ENCODE results near the gene ELMOD3.
"Not testable (repeated sequence)": the region's sequence is repeated elsewhere in the genome, so short reads cannot be mapped to it uniquely, and the experiment has no call there.

Gene ELMOD3

GRCh38 chr2:85401464-85401805 is 46.9 kb downstream of the ELMOD3 start:
- no peak for DNase-seq (ENCODE audit: low read depth)

DNA sequence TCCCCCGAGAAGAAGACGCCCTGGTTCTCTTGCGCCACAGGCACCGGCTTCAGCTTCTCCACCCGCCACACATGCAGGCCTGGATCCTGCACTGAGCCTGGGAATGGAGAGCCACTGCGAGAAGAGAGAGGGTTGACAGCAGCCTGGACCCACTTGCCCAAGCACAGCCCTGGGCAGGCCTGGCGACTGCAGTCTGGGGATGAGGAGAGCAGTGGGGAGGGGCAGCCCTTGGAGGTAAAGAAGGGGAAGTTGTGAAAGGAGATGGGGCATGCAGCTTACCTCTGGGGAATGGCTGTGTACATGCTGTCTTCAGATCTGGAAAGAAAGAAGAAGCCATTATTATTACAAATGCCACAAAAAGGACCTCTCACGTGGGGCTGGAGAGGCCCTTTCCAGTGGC is 47.3 kb downstream of the ELMOD3 start:
- no peak for DNase-seq (ENCODE audit: low read depth)

GRCh38 chr2:85405201-85406059 is 50.9 kb downstream of the ELMOD3 start:
- peak; percentile 47 for DNase-seq (ENCODE audit: low read depth)

GRCh38 chr2:85409845-85410583 is 55.4 kb downstream of the ELMOD3 start, which contains the start of gene CAPG:
Gene CAPG (minus strand): TSS chr2:85410366. CDS start chr2:85402145, 8,221 bp downstream.
- DNase-seq (ENCODE audit: low read depth), result no peak

DNA sequence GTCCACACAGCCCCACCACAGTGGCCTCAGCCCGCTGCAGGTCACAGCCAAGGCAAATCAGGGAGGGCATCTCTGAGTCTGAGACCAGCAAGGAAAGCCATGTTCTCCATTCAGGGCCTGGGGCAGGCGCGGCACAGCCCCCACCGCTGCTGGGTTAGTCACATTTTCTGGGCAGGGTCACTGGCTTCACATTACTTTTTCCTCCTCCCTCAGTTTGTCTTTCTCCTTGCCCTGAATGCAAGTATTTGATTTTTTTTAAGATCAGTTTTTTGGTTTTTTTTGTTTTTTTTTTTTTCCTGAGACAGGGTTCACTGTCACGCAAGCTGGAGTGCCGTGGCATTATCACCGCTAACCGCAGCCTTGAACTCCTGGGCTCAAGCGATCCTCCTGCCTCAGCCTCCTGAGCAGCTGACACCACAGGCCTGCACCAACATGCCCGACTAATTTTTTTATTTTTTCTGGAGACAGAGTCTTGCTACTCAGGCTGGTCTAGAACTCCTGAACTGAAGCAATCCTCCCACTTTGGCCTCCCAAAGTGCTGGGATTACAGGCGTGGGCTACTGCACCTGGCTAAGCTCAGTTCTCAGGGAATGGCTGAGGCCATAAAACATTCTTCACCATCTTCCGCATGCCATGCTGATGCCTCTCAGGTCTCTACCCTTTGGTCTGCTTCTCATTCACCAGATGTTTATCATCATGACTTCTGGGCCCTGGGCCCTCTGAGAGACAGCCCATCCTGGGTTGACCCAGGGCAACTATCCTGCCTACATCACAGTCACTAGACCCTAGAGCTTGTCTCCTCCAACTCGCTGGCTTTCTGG is 56.2 kb downstream of the ELMOD3 start:
- DNase-seq (ENCODE audit: low read depth), result no peak

DNA sequence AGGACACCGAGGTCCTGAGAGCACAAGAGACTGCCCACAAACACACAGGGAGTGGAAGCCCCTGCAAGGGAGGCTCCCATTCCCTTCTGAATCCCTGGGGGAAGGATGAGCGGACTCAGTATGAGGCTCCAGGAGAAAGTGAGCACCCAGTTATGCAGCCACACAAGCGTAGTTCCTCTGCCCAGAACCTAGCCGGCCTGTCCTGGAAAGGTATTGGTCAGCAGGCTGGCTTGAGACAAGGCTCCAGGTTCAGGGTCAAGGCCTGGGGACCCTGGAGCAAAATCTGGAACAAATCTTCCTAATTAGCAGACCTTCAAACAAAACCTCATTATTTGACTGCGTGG is 56.8 kb downstream of the ELMOD3 start:
- DNase-seq (ENCODE audit: low read depth), result no peak

GRCh38 chr2:85413592-85414420 is 59.2 kb downstream of the ELMOD3 start:
- peak; percentile 51 for DNase-seq (ENCODE audit: low read depth)

DNA sequence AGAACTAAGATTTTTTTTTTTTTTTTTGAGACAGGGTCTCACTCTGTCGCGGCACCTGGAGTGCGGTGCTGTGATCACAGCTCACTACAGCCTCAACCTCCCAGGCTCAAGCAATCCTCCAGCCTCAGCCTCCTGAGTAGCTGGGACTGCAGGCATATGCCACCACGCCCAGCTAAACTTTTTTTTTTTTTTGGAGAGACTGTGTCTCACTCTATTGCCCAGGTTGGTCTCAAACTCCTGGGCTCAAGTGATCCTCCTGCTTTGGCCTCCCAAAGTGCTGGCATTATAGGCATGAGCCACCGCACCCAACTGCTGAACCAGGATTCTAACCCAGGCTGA is 59.8 kb downstream of the ELMOD3 start:
- DNase-seq (ENCODE audit: low read depth), result not testable (repeated sequence)

DNA sequence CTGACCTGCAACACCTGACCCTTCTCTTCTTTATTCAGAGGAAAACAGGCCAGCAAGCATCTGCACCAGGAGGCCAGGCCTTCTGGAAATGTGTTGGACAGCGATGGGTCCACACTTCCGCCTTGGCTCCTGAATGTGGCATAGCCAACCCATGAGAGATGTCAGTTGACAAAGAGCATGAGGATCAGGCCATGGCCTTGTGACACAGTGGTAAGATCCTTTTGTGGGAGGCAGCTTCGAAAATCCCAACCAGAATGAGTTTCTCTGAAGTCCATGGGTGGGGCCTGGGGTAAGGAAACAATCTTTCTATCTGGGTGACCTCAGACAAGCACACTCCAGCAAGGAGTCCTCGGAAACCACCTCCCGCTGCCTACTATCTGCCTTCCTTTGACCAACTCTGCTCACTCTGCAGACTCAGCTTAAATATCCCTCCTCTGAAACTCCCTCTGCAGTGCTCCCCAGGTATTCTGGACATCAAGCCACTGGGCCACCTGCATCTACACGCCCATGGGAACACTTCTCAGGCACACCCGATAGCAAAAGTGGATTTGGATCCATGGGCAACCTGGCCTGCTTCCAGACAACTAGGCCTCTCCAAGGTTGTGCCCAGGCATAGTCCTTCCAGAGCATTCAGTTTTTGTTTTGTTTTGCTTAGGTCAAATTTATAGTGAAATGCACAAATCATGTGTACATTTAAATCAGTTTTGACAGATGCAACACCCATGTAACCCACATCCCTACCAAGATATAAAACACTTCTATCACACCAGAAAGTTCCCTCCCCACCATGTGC is 60.4 kb downstream of the ELMOD3 start:
- no peak for DNase-seq (ENCODE audit: low read depth)

DNA sequence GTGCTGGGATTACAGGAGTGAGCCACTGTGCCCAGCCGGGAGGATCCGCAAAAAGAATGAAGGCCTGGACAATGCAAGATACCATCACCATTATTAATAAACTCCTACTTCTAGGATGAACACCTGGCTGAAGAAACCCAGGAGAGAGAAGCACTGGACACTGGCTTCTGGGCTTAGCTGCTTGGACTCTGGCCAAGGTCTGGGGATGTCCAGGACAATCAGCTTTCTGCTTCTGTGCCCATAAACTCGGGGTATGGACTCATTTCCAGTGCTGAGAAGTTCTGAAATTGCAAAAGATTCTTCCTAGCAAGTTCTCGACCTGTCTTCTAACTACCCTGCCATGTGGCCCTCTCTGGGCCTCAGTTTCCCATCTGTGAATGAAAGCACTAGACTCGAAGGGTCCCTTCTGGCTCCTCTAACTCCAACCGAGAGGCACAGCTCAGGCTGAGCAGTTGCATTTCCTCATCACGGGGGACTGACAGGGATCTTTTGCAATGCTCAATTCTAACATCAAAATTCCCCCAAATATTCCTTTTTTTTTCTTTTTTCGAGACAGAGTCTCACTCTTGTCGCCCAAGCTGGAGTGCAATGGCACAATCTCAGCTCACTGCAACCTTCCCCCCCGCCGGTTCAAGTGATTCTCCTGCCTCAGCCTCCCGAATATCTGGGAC is 61.5 kb downstream of the ELMOD3 start:
- no peak for DNase-seq (ENCODE audit: low read depth)

- DNase-seq (ENCODE audit: low read depth), result peak; percentile 74
These were observed 63.8 kb downstream of the ELMOD3 start, which contains the start of gene SH2D6 for GRCh38 chr2:85418132-85419008. Gene SH2D6 (plus strand): TSS chr2:85418714. CDS start chr2:85429466, 10,752 bp downstream.

- DNase-seq (ENCODE audit: low read depth), result no peak
These were observed 64.6 kb downstream of the ELMOD3 start for GRCh38 chr2:85419009-85419675.

DNA sequence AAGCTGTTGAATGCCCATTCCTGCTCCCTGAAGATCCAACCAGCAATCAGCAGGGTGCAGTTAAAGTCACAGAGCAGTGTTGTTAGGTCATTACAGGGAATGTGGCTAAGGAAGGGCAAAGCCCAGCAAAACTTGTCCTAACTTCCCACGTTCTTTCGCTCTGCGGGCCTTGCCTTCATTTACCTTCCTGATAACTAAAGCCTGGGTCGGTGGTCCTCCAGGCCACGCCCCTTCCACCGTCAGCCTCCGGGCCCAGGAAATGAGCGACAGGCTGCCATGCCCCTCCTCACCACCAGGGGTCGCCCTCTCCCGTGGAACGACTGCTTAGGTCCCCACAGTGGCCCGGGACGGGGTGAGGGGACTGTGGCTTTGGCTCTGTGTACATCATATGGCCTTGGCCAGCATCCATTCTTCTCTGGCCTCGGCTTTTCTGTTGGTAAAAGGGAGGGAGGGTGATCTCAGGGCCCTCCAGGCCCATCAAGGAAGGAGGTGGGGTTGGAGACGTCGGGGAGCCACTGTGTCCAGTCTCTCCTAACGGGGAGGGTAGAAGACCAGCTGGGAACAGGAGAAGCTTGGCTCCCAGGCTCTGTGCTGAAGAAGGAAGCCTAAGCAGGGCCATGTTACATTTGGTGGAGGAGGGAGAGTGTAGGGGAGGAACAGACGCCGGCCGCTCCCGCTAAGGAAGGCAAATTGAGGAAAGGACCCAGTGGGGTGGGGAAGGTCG is 66.1 kb downstream of the ELMOD3 start:
- peak; percentile 53 for DNase-seq (ENCODE audit: low read depth)

DNA sequence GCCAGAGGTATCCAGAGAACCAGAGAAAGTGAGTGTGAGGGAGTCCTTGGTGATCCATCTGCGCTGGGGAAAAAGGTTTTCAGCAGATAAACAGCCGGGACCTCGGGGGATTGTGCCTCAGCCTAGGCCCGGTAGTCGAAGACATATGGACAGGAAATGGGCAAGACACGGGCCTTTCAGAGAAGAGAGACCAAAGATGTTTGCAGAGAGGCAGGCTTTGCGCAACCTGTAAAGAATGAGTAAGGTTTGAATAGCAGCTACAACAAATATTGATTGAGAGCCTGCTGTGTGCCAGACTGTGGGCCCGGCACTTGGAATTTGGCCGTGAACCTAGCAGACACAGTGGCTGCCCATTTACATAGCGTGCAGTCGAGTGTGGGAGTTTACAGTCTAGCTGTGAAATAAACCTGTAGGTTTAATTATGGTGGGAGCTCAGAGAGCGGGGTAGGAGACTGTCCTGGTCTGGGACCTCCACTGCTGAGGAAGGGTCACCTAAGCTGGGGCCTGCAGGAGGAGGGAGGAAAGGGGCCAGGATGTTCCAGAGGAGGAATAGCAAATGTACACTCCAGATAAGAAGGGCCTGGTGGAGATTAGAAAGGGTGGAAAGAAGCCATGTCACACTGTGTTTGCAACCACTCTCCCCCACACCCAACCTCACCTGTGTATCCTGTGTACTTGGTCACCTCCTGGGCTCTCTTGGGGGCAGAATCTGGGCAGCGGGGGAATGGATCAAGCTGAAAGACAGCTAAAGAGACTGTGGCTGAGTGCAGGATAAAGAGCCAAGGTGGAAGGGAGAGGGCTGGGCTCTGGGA is 66.9 kb downstream of the ELMOD3 start:
- peak; percentile 68 for DNase-seq (ENCODE audit: low read depth)

- DNase-seq (ENCODE audit: low read depth), result no peak
These were observed 67.5 kb downstream of the ELMOD3 start for GRCh38 chr2:85422072-85422457.

GRCh38 chr2:85423525-85423924 is 69.0 kb downstream of the ELMOD3 start:
- no peak for DNase-seq (ENCODE audit: low read depth)

DNA sequence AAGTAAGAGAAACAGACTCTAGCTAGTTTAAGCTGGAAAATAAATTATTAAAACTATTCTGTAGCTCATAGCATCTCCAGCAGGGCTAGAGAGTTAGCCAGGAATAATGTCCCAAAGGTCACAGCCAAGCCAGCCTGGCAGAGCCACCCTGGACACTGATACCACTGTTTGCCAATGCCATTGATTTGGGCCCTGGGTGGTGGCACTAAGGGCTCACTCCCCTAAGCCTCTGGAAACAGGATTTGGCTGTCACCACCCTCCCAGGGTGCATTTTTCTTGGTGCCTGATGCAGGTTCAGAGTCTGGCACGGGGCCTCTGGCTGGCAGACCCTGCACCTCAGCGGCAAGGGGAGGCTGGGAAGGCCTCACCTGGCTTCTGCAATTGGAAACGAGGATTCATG is 71.0 kb downstream of the ELMOD3 start:
- DNase-seq (ENCODE audit: low read depth), result no peak

All from iris pigment epithelial cell (primary cell).